Endothelial cell of umbilical vein (primary cell): ENCODE results near the gene ABCA6. TPM values are rescaled to one million over a fixed set of nuclear protein-coding genes. Genes with fewer than 3 reads are reported as not detected.

Experiments
- BruUV-seq: library from RNA; stranded (reverse); fragments of 400-500 nt; replicated peaks from 2 replicates; lab custom pipeline; 2021; lab: Mats Ljungman, UMichigan
- CTCF ChIA-PET: fragments of 300-600, 350-600 bp; sonication (Branson Sonifier 250); formaldehyde crosslinking; loops from one replicate; lab custom pipeline; 2021; ENCODE audit warnings: antibody characterized with exemption, inconsistent platforms; lab: Charles Lee
- POLR2A ChIA-PET: fragments of 300-600, 350-600 bp; sonication (Branson Sonifier 250); formaldehyde crosslinking; loops from one replicate; lab custom pipeline; 2021; ENCODE audit warnings: antibody characterized with exemption, inconsistent platforms; lab: Charles Lee
- DNase-seq: peaks from one replicate; pipeline ENCODE4 v3.0.0-alpha.2; 2011; ENCODE audit warnings: low read depth, low spot score
- FAIRE-seq: peaks from 2 replicates; lab custom pipeline; 2011; peaks lifted over from hg19 to GRCh38; lab: Jason Lieb, UNC
- H2AFZ ChIP-seq: 2 replicates; pipeline ENCODE4 v1.6.0; 2012; ENCODE audit warnings: low read depth, low read length, control low read depth, inconsistent platforms
- H3K27ac ChIP-seq: 2 replicates; pipeline ENCODE4 v1.5.1; 2011; ENCODE audit warnings: low read depth, mild to moderate bottlenecking, control low read depth, low read length, moderate library complexity; ENCODE audit not compliant: insufficient read depth
- H3K27me3 ChIP-seq, 2 experiments: 2 replicates each; pipeline versions ENCODE4 v1.6.0 to v1.6.1; 2011; ENCODE audit warnings: low read length in 2 of 2, mixed read lengths in 1 of 2; ENCODE audit not compliant: control insufficient read depth in 2 of 2, insufficient read depth in 2 of 2
- H3K36me3 ChIP-seq, 2 experiments: 2 replicates in 1 of 2; 3 replicates in 1 of 2; pipeline ENCODE4 v1.5.1; 2011; ENCODE audit warnings: low read length in 2 of 2, mild to moderate bottlenecking in 1 of 2, moderate library complexity in 1 of 2; ENCODE audit not compliant: control insufficient read depth in 2 of 2, insufficient read depth in 2 of 2; ENCODE audit errors: extremely low read depth in 1 of 2
- H3K4me1 ChIP-seq: 3 replicates; pipeline ENCODE4 v1.5.1; 2011; ENCODE audit warnings: mild to moderate bottlenecking, low read length; ENCODE audit not compliant: control insufficient read depth, insufficient read depth; ENCODE audit errors: extremely low read depth
- H3K4me2 ChIP-seq: 2 replicates; pipeline ENCODE4 v1.6.1; 2011; ENCODE audit warnings: low read length, control low read depth, mixed read lengths; ENCODE audit not compliant: insufficient read depth
- H3K4me3 ChIP-seq, 3 experiments: fragments of 200-600 bp in 1 of 3; sonication (generic), shearing (Covaris generic) in 1 of 3; replicated peaks in 1 of 3; 2 replicates each; pipeline ENCODE4 v1.5.1; 2011 to 2016; ENCODE audit warnings: control low read depth in 3 of 3, low read length in 3 of 3, mild to moderate bottlenecking in 2 of 3, inconsistent platforms in 1 of 3, low read depth in 1 of 3, moderate library complexity in 1 of 3; ENCODE audit not compliant: insufficient read depth in 1 of 3
- H3K79me2 ChIP-seq: 2 replicates; pipeline ENCODE4 v1.6.0; 2012; ENCODE audit warnings: low read length, inconsistent platforms; ENCODE audit not compliant: control insufficient read depth, insufficient read depth
- H3K9ac ChIP-seq: replicated peaks from 2 replicates; pipeline ENCODE3; 2011; ENCODE audit warnings: low read length, control low read depth; ENCODE audit not compliant: insufficient read depth; ENCODE audit errors: extremely low read depth
- H3K9me1 ChIP-seq: replicated peaks from 3 replicates; pipeline ENCODE4 v1.6.0; 2011; ENCODE audit warnings: mild to moderate bottlenecking, low read length; ENCODE audit not compliant: control insufficient read depth, insufficient read depth; ENCODE audit errors: extremely low read depth
- H3K9me3 ChIP-seq: replicated peaks from 2 replicates; pipeline ENCODE4 v1.5.1; 2012; ENCODE audit warnings: low read length, inconsistent platforms; ENCODE audit not compliant: control insufficient read depth, insufficient read depth
- H4K20me1 ChIP-seq: replicated peaks from 2 replicates; pipeline ENCODE3; 2011; ENCODE audit warnings: mild to moderate bottlenecking, low read length; ENCODE audit not compliant: control insufficient read depth, insufficient read depth; ENCODE audit errors: extremely low read depth
- EZH2 ChIP-seq: IDR thresholded peaks from 2 replicates; pipeline ENCODE4 v1.6.1; 2012; ENCODE audit warnings: borderline replicate concordance, low read depth, mild to moderate bottlenecking, moderate library complexity, low read length, inconsistent platforms; ENCODE audit not compliant: severe bottlenecking
- FOS ChIP-seq: IDR thresholded peaks from 2 replicates; pipeline ENCODE4 v1.6.1; 2011; ENCODE audit warnings: mild to moderate bottlenecking, low read length, moderate library complexity, borderline replicate concordance; ENCODE audit not compliant: insufficient read depth
- GATA2 ChIP-seq: IDR thresholded peaks from 2 replicates; pipeline ENCODE4 v1.7.0; 2011; ENCODE audit warnings: low read depth, mild to moderate bottlenecking, moderate library complexity, mixed read lengths, low read length; ENCODE audit not compliant: insufficient read length, insufficient read depth
- JUN ChIP-seq: IDR thresholded peaks from 2 replicates; pipeline ENCODE4 v1.6.1; 2011; ENCODE audit warnings: borderline replicate concordance, low read depth; ENCODE audit not compliant: insufficient read length, insufficient read depth
- MYC ChIP-seq: IDR thresholded peaks from one replicate; pipeline ENCODE4 v1.6.1; 2011; ENCODE audit warnings: mild to moderate bottlenecking, low read depth, low read length
- POLR2A ChIP-seq: IDR thresholded peaks from 2 replicates; pipeline ENCODE4 v1.6.1; 2012; ENCODE audit warnings: low read depth, mild to moderate bottlenecking, control low read depth, low read length
- POLR2AphosphoS5 ChIP-seq: IDR thresholded peaks from 2 replicates; pipeline ENCODE4 v1.6.1; 2012; ENCODE audit warnings: low read depth, mild to moderate bottlenecking, control low read depth, low read length, moderate library complexity; ENCODE audit not compliant: insufficient read depth
- dilution Hi-C: fragments of 300-500 bp; cut with MboI; formaldehyde crosslinking; loops from one replicate; pipeline ENCODE4 v1.15.0; 2019; ENCODE audit warnings: low sequenced_read_pairs; ENCODE audit not compliant: extremely low pct_ligation_motif_present
- intact Hi-C: fragments of 100-400 bp; cut with micrococcal nuclease; formaldehyde crosslinking; loops from one replicate; pipeline ENCODE4 v1.10.0; 2022
- polyA plus RNA-seq, 4 experiments: library from polyadenylated mRNA; depleted of rRNA in 3 of 4; stranded (reverse) in 3 of 4; unstranded in 1 of 4; fragments of >200 nt; gene quantifications; 2 replicates each; pipeline versions ENCODE4 v1.2.1 to v1.2.3, GENCODE V29; 2011 to 2012; ENCODE audit warnings: missing spikeins in 1 of 4
- total RNA-seq: library from RNA; stranded (reverse); gene quantifications from 2 replicates; pipeline ENCODE4 v1.2.3, GENCODE V29; 2021
- TF ChIP-seq, protein P1 (sequence below): IDR thresholded peaks from 2 replicates; pipeline ENCODE4 v1.6.1; 2011; ENCODE audit not compliant: insufficient read depth, insufficient read length
- TF ChIP-seq, protein P2 (sequence below), 2 donors: IDR thresholded peaks; 1 replicate in 1 of 2; 2 replicates in 1 of 2; pipeline ENCODE4 v1.5.1; 2011; ENCODE audit warnings: low read length in 2 of 2, mild to moderate bottlenecking in 2 of 2, moderate library complexity in 2 of 2, control low read depth in 1 of 2, inconsistent platforms in 1 of 2, low read depth in 1 of 2; ENCODE audit not compliant: insufficient read depth in 1 of 2; ENCODE audit errors: extremely low read depth in 1 of 2

Gene ABCA6
- total and polyA plus RNA-seq, 2 donors (not counting 3 experiments of a cell fraction or from before 2014, with no cell fraction given), result 11.3 to 30.5 TPM

DNA sequence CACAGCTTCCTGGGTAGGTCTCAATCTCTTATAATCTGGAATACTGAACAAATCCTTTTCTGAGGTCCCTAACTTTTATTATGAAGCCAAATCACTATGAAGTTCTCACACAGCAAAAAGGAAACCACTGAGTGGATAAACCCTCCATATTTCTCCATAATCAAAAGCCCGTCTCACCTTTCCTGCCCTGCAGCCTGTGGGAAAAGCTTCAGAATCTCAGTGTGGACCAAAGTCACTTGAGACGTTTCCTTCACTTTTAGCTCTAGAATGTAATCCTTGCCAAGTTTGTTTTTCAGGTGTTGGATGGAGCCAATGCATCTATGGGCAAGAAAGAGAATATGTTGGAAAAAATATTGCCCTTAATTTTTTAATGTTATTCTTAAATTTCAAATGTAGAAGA, 59.0 kb downstream of the ABCA6 start:
- no peak overlapping the region for H2AFZ ChIP-seq

More for the DNA sequence above, 59.0 kb downstream of the ABCA6 start:
- H3K4me1 ChIP-seq, result no peaks in the 10 kb centered on the region
- TF ChIP-seq FOS, result no peak
- TF ChIP-seq, protein P1, sequence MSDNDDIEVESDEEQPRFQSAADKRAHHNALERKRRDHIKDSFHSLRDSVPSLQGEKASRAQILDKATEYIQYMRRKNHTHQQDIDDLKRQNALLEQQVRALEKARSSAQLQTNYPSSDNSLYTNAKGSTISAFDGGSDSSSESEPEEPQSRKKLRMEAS, result no peak
- TF ChIP-seq, protein P2, sequence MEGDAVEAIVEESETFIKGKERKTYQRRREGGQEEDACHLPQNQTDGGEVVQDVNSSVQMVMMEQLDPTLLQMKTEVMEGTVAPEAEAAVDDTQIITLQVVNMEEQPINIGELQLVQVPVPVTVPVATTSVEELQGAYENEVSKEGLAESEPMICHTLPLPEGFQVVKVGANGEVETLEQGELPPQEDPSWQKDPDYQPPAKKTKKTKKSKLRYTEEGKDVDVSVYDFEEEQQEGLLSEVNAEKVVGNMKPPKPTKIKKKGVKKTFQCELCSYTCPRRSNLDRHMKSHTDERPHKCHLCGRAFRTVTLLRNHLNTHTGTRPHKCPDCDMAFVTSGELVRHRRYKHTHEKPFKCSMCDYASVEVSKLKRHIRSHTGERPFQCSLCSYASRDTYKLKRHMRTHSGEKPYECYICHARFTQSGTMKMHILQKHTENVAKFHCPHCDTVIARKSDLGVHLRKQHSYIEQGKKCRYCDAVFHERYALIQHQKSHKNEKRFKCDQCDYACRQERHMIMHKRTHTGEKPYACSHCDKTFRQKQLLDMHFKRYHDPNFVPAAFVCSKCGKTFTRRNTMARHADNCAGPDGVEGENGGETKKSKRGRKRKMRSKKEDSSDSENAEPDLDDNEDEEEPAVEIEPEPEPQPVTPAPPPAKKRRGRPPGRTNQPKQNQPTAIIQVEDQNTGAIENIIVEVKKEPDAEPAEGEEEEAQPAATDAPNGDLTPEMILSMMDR (IDR thresholded peaks at IDR 0.05; ENCODE audit: extremely low read depth in 1 of 2, insufficient read depth in 1 of 2, low read depth in 1 of 2, low read length in 2 of 2), result no peak
- TF ChIP-seq JUN, result no peak
- TF ChIP-seq GATA2, result no peak
- TF ChIP-seq POLR2A, result no peak
- no peak for TF ChIP-seq EZH2
- TF ChIP-seq MYC, result no peak
- no peak for TF ChIP-seq POLR2AphosphoS5
- H3K79me2 ChIP-seq, result no peaks in the 10 kb centered on the region
- no peak overlapping the region for H3K27ac ChIP-seq
- FAIRE-seq, result no peak
- H4K20me1 ChIP-seq, result no peaks in the 10 kb centered on the region
- POLR2A ChIA-PET, result no interaction called here
- CTCF ChIA-PET, result no interaction called here
- BruUV-seq, result no TSS peak
- no peak overlapping the region for H3K9ac ChIP-seq
- H3K27me3 ChIP-seq, result no peaks in the 10 kb centered on the region
- intact Hi-C loops, result no loop called here
- no peak overlapping the region for H3K4me3 ChIP-seq
- H3K36me3 ChIP-seq, result peaks cover 0 to 12% of the 10 kb centered on the region in 2 experiments
- H3K9me1 ChIP-seq, result no peaks in the 10 kb centered on the region
- no peak overlapping the region for H3K4me2 ChIP-seq
- no peaks in the 10 kb centered on the region for H3K9me3 ChIP-seq
- DNase-seq, result no peak
- dilution Hi-C loops, result no loop called here
